Activated T-cell treated with anti-CD3 and anti-CD28 coated beads for 1 hour (primary cell): ENCODE results near the gene COPA.
A peak's percentile ranks its signal among the peaks of the same experiment; 100 is the strongest.

Experiments used
- DNase-seq: peaks from one replicate; pipeline ENCODE4 v3.0.0-alpha.2; 2020; ENCODE audit warnings: low read depth

COPA gene

DNA sequence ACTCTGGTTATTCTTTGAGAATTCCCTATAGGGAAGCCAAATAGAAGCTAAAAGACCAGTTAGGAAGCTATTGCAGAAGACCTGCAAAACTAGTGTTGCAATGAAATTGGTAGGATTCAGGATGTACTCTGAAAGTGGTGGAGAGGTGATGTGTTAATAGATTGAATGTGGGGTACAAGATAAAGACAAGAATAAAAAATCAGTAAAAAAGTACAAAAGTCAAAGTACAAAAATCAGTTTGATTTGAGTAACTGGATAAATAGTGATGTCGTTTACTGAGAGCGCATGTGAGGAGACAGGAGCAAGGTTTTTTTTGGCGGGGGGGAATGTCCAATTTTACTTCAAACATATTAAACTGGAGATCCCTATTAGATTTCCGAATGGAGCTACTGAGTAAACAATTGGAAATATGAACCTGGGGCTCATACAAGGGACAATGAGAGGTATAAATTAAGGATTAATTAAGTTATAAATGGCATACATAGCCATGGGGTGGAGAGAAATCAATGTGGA lies 78.2 kb downstream of the COPA start:
- DNase-seq = no peak

- peak; percentile 98 for DNase-seq
Observed at GRCh38 chr1:160261893-160262794, 80.9 kb downstream of the COPA start, which contains the start of gene DCAF8. DCAF8 (minus strand) TSS chr1:160262549; CDS start chr1:160244008, 18,541 bp downstream.

DNA sequence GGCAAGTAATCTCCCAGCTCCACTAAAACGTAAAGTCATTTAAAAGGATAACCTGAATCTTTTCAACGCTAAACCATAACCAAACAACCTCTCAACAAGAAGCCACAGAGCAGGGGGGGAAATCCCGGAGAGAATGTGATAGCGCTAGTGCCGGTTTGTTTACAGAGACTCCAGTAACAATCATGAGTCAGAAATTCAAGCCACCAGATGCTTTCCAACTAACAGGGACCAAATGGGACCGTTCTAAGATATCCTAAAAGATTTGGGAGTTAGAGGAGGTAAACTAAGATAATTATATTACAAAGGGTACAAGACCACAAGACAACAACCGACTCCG lies 81.5 kb downstream of the COPA start:
- DNase-seq = peak; percentile 49

DNA sequence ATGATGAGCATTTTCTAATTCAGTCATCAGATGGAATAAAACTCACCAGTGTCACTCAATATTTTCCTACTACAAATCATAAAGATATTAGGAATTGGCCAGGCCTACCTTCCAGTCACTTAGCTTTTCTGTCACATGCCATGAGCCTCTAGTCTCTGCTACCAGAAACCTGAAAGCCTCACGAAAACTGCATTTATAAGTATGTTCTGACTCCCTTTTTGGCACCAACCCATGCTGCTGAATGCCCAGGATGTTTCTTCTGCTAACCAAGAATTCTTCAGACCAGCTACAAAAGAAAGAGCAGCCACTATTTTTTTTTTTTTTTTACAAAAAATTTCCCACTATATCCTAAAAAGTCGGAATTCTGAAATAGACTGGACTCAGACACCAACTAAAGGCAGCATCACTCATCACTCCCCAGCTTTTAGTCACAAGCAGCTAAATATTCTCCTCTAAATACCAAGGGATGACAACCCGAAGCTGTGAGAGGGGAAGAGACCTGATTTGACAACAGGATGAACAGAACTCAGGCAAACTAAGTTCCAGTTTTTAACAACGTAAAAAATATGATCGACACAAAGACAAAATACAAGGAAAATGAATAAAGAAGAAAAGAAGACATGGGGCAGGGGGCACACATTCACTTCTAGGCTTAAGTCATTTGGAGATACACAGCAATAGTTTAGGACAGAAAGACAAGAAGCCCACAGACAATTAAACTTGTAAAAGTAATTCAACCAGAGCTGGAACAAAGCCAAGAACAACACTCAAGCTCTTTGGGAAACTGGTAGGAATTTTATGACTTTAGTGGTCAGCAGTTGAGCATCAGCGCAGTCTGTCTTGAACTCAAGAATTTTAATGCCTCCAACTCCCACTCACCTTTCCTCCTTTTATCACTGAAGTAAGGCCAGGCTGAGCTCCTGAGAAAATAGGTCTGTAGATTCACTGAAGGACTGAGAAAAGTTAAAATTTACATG lies 82.4 kb downstream of the COPA start:
- no peak for DNase-seq

GRCh38 chr1:160258177-160258798 lies 84.8 kb downstream of the COPA start:
- no peak for DNase-seq

- no peak for DNase-seq
Observed at GRCh38 chr1:160257411-160258015, 85.5 kb downstream of the COPA start.

GRCh38 chr1:160256396-160257046 lies 86.5 kb downstream of the COPA start:
- DNase-seq = no peak

GRCh38 chr1:160255781-160256300 lies 87.2 kb downstream of the COPA start:
- no peak for DNase-seq

DNA sequence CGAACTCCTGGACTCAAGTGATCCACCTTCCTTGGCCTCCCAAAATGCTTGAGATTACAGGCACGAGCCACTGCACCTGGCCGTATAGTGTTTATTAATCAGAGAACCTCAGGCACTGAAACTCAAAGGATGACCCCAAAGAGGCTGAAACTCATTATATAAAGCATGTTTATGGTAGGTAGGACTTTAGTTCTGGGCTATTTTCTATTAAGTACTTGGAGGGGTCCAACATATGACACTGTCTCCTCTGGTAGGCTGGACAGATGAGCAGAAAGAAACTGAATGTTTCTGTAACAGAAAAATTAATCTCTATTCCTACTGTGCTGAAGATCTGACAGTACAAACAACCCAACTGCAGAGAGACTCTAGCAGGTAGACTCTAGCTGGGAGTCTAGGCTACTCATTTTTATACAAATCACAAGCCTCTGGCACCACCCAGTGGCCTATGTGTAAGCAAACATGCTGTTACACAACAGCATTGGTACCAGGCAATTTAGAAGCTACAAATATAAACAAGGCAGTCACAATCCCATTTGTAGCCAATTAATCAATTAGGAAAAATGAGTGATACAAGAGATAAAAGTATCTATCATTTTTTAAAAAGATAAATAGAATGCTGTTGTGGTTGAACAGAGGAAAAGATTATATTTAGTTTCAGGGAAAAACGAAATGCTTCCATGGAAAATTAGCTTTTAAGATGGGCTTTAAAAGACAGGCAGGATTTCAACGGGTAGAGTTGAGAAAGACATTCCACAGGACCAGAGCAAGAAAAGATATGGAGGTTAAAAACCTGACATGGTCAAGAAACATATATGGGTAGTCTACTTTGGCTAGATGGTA lies 91.1 kb downstream of the COPA start:
- peak; percentile 23 for DNase-seq

GRCh38 chr1:160251011-160251410 lies 92.0 kb downstream of the COPA start:
- no peak for DNase-seq

- DNase-seq = no peak
Observed at GRCh38 chr1:160247053-160247452, 96.0 kb downstream of the COPA start.

GRCh38 chr1:160245434-160245833 lies 97.6 kb downstream of the COPA start:
- DNase-seq = no peak

DNA sequence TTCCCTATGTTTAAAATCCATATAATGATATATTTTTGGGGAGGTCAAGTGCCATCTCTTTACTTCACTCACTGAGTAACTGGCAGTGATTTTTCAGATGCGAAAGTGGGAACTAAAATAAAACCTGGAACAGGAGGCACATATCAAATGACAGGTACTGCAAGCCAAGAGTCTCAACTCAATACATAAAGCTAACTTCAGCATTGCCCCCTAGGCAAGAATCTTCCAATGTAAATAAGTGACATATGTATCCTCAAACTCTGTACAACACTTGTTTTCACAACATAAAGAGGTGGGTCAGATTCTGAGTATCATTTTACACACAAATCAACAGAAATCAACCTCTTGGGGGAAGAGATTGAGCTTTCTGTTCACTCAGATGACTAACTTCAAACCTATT lies 98.8 kb downstream of the COPA start:
- DNase-seq = no peak

DNA sequence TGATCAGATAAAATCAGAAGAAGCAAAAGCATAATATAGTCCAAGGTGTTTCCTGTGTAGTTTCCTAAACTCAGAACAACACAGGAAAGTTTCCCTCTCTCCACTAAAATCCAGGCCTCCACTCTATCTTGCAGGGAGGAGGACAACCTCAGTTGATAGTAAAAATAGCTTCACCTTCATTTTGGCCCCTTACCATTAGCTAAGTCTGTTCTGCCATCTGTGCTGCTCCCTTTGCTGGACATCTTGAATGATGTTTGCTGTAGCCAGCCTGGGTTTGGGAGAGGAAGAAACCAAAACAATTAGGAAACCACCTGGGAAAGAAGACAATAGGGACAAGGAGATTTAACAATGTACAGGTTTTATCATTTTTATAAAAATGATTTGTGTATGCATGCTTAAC lies 99.3 kb downstream of the COPA start:
- no peak for DNase-seq

- DNase-seq = no peak
Observed at GRCh38 chr1:160239582-160240299, 103.3 kb downstream of the COPA start.
